ENCODE measurements around the gene NCK2.

Gene NCK2

DNA sequence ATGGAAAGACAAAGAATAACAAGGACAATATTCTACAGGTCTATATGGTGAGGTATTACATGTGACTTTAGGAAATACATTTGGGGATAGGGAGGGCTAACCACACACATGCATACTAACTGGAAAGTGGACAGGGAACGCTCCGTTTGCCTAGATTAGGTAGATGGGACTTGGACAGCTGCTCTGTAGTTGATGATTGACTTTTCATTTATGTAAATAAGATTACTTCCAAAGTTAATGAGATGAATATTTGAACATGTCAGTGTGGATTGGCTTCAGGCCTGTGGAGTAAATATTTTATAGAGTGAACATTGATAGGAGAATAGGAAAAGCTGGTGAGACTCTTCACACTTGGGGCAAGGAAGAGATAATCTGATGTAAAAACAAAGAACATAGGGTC, 142.0 kb downstream of the NCK2 start:
- TF ChIP-seq, protein P1, sequence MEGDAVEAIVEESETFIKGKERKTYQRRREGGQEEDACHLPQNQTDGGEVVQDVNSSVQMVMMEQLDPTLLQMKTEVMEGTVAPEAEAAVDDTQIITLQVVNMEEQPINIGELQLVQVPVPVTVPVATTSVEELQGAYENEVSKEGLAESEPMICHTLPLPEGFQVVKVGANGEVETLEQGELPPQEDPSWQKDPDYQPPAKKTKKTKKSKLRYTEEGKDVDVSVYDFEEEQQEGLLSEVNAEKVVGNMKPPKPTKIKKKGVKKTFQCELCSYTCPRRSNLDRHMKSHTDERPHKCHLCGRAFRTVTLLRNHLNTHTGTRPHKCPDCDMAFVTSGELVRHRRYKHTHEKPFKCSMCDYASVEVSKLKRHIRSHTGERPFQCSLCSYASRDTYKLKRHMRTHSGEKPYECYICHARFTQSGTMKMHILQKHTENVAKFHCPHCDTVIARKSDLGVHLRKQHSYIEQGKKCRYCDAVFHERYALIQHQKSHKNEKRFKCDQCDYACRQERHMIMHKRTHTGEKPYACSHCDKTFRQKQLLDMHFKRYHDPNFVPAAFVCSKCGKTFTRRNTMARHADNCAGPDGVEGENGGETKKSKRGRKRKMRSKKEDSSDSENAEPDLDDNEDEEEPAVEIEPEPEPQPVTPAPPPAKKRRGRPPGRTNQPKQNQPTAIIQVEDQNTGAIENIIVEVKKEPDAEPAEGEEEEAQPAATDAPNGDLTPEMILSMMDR (IDR thresholded peaks at IDR 0.05; ENCODE audit: control insufficient read depth, insufficient read depth, low read depth, low read length, missing control alignments), result no peak
- DNase-seq (ENCODE audit: low read depth), result no peak
- no peak overlapping the region for H3K4me3 ChIP-seq (ENCODE audit: control insufficient read depth, low read depth, low read length)

DNA sequence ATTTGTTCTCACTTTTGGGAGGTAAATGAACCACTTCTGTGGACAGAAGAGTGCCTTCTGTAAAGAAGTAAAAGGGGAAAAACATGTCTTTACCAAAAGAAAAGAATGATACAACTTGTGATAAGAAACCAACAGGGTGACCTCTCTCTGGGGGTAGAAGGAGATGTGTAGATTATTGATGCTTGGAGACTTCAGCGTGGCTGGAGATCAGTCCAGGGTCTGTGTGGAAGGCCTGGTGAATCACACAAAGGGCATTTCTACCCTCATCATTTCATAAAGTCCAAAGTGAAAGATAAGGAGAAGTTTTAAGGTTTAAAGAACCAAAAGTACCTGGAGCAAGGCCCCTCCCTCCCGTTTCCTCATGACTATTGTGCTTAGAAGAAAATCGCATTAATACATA, 142.5 kb downstream of the NCK2 start:
- H3K4me3 ChIP-seq (ENCODE audit: control insufficient read depth, low read depth, low read length), result no peak overlapping the region
- TF ChIP-seq, protein P1 (IDR thresholded peaks at IDR 0.05; ENCODE audit: control insufficient read depth, insufficient read depth, low read depth, low read length, missing control alignments), result no peak
- no peak for DNase-seq (ENCODE audit: low read depth)

GRCh38 chr2:105888625-105889024, 143.9 kb downstream of the NCK2 start:
- H3K4me3 ChIP-seq (ENCODE audit: control insufficient read depth, low read depth, low read length), result no peak overlapping the region
- no peak for DNase-seq (ENCODE audit: low read depth)
- TF ChIP-seq, protein P1 (IDR thresholded peaks at IDR 0.05; ENCODE audit: control insufficient read depth, insufficient read depth, low read depth, low read length, missing control alignments), result no peak

GRCh38 chr2:105889046-105889445, 144.3 kb downstream of the NCK2 start:
- no peak overlapping the region for H3K4me3 ChIP-seq (ENCODE audit: control insufficient read depth, low read depth, low read length)
- no peak for DNase-seq (ENCODE audit: low read depth)
- TF ChIP-seq, protein P1 (IDR thresholded peaks at IDR 0.05; ENCODE audit: control insufficient read depth, insufficient read depth, low read depth, low read length, missing control alignments), result no peak

- TF ChIP-seq, protein P1 (IDR thresholded peaks at IDR 0.05; ENCODE audit: control insufficient read depth, insufficient read depth, low read depth, low read length, missing control alignments), result no peak
- H3K4me3 ChIP-seq (ENCODE audit: control insufficient read depth, low read depth, low read length), result no peak overlapping the region
- DNase-seq (ENCODE audit: low read depth), result no peak
Observed at GRCh38 chr2:105890111-105890510, 145.4 kb downstream of the NCK2 start.

GRCh38 chr2:105890856-105891255, 146.1 kb downstream of the NCK2 start:
- DNase-seq (ENCODE audit: low read depth), result no peak

More at GRCh38 chr2:105890856-105891255, 146.1 kb downstream of the NCK2 start:
- TF ChIP-seq, protein P1 (IDR thresholded peaks at IDR 0.05; ENCODE audit: control insufficient read depth, insufficient read depth, low read depth, low read length, missing control alignments), result no peak
- no peak overlapping the region for H3K4me3 ChIP-seq (ENCODE audit: control insufficient read depth, low read depth, low read length)
